Measurements from ENCODE around the gene HOOK1. TPM values are rescaled to one million over a fixed set of nuclear protein-coding genes. Genes with fewer than 3 reads are reported as not detected.
A peak's percentile ranks its signal among the peaks of the same experiment; 100 is the strongest.

HOOK1 gene
- total RNA-seq, 4 donors from 2014 or later, result 0.40 to 2.0 (median 0.47) TPM; not detected in 1

DNA sequence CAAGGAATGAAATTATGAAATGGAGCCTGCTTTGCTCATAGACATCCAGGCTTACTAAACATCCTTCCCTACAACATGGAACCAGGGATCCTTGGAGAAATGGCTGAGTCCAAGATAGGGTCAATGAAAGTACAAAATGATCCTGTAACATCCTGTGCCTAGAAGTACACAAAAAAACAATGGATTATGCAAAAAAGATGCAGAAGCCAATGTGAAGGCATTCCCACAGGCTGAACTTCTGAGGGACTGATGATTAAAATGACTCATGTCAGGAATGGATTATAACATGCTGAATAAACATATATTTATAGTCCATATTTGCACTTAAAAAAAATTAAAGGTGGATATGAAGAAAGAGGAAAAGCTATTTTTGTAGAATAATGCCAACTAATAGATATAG lies 10.4 kb upstream of the HOOK1 start:
- H3K27me3 ChIP-seq, result no peaks in the 10 kb centered on the region
- H3K36me3 ChIP-seq, result no peaks in the 10 kb centered on the region
- no peak overlapping the region for H3K27ac ChIP-seq
- H3K9me3 ChIP-seq, result no peaks in the 10 kb centered on the region
- no peaks in the 10 kb centered on the region for H3K4me1 ChIP-seq
- no peak for TF ChIP-seq EP300 (IDR thresholded peaks at IDR 0.05)
- no peak for TF ChIP-seq POLR2A (IDR thresholded peaks at IDR 0.05)
- TF ChIP-seq POLR2AphosphoS5 (IDR thresholded peaks at IDR 0.05), result no peak
- TF ChIP-seq, protein P1, sequence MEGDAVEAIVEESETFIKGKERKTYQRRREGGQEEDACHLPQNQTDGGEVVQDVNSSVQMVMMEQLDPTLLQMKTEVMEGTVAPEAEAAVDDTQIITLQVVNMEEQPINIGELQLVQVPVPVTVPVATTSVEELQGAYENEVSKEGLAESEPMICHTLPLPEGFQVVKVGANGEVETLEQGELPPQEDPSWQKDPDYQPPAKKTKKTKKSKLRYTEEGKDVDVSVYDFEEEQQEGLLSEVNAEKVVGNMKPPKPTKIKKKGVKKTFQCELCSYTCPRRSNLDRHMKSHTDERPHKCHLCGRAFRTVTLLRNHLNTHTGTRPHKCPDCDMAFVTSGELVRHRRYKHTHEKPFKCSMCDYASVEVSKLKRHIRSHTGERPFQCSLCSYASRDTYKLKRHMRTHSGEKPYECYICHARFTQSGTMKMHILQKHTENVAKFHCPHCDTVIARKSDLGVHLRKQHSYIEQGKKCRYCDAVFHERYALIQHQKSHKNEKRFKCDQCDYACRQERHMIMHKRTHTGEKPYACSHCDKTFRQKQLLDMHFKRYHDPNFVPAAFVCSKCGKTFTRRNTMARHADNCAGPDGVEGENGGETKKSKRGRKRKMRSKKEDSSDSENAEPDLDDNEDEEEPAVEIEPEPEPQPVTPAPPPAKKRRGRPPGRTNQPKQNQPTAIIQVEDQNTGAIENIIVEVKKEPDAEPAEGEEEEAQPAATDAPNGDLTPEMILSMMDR (IDR thresholded peaks at IDR 0.05), result no peak
- no peak for ATAC-seq
- H3K4me3 ChIP-seq, result no peak overlapping the region

DNA sequence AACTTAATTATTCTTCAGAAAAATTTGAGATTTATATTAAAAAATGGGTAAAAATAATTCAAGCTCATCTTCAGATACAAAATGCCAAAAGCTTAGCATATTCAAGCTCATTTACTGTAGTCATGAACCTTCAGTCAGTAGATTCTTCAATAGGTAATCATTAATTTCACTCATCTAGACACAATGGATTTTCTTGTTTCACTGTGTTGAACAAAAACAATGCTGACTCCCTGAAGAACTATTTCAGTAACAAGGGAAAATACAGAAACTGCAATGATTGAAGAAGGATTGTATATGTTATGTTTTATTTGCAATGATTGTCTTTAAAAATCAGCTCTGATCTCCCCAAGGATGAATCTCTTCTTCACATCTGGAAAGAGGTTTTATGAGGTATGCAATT lies 9.2 kb upstream of the HOOK1 start:
- no peak for ATAC-seq
- Histone ChIP-seq H3K4me1 (no peaks in the 10 kb centered on the region), H3K27ac (no peak overlapping the region), H3K9me3 (no peaks in the 10 kb centered on the region), H3K4me3 (no peak overlapping the region), H3K27me3 (no peaks in the 10 kb centered on the region), H3K36me3 (no peaks in the 10 kb centered on the region)
- no peak for TF ChIP-seq POLR2A (IDR thresholded peaks at IDR 0.05)
- TF ChIP-seq EP300 (IDR thresholded peaks at IDR 0.05), result no peak
- TF ChIP-seq, protein P1 (IDR thresholded peaks at IDR 0.05), result no peak
- TF ChIP-seq POLR2AphosphoS5 (IDR thresholded peaks at IDR 0.05), result no peak

DNA sequence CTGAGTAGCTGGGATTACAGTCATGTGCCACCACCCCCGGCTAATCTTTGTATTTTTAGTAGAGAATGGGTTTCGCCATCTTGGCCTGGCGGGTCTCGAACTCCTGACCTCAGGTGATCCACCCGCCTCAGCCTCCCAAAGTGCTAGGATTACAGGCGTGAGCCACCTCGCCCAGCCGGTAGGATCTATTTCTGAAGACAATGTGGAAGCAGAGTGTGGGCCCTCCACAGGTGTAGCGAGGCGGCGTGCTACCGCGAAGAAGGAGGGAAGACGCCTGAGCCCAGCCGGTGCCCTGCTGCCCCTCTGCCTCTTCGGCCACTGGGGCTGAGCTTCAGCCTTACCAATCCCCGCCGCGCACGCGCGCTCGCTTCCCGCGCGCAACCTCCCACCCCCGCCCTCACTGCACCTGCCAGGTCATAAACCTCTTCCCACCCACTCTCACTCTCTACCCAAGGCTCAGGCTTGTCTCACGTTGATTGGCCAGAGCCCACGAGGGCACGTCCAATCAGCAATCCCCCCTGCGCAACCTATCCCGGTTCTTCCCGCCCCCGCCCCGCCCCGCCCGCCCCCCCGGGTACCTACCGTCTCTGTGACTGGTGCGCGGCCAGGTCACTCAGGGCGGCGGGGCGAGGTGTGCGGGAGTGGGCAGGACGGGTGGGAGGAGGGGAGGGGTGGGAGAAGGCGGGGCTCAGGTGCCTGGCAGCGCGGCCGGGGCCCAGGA lies 409 bp upstream of the HOOK1 start:
- Histone ChIP-seq H3K36me3 (no peaks in the 10 kb centered on the region), H3K9me3 (no peaks in the 10 kb centered on the region), H3K27ac (no peak overlapping the region), H3K4me1 (peaks cover 0 to 19% (median 8%) of the 10 kb centered on the region in 3 donors), H3K4me3 (peak overlapping the region; percentile 1 to 50), H3K27me3 (peaks cover 53% of the 10 kb centered on the region)
- ATAC-seq, result peak; percentile 84
- no peak for TF ChIP-seq POLR2AphosphoS5 (IDR thresholded peaks at IDR 0.05)
- TF ChIP-seq, protein P1 (IDR thresholded peaks at IDR 0.05), result no peak
- no peak for TF ChIP-seq POLR2A (IDR thresholded peaks at IDR 0.05)
- no peak for TF ChIP-seq EP300 (IDR thresholded peaks at IDR 0.05)
- no CpG with 5 or more reads among the region's 50 CpGs for WGBS, 2 donors (ENCODE audit: low coverage in 1 of 2)

DNA sequence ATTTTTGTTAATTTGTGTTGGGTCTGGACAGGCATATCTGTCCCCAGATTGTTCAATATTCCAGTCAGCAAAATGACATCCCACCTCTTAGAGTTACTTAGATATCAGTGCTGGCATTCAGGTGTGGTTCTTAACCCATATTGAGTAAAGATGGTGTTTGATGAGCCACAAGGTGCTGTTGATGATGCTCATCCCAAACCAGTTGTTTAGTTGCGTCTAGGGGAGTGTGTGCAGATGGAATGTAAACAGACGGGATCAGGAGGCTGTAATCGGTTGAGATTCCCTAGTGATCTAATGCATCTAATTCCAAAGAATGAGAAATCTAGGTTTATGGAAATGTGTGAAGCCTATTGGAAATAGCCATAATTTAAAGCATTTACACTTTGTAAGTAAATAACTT lies 1.1 kb downstream of the HOOK1 start:
- Histone ChIP-seq H3K36me3 (no peaks in the 10 kb centered on the region), H3K4me1 (peaks cover 0 to 19% (median 8%) of the 10 kb centered on the region in 3 donors), H3K4me3 (no peak overlapping the region), H3K27ac (no peak overlapping the region), H3K27me3 (peaks cover 51% of the 10 kb centered on the region), H3K9me3 (no peaks in the 10 kb centered on the region)
- ATAC-seq, result no peak
- 26 to 40% methylated on average over 3 of the region's 3 CpGs for WGBS, 2 donors (ENCODE audit: low coverage in 1 of 2)
- TF ChIP-seq POLR2AphosphoS5 (IDR thresholded peaks at IDR 0.05) (no peak), EP300 (IDR thresholded peaks at IDR 0.05) (no peak), POLR2A (IDR thresholded peaks at IDR 0.05) (no peak)
- TF ChIP-seq, protein P1 (IDR thresholded peaks at IDR 0.05), result no peak

DNA sequence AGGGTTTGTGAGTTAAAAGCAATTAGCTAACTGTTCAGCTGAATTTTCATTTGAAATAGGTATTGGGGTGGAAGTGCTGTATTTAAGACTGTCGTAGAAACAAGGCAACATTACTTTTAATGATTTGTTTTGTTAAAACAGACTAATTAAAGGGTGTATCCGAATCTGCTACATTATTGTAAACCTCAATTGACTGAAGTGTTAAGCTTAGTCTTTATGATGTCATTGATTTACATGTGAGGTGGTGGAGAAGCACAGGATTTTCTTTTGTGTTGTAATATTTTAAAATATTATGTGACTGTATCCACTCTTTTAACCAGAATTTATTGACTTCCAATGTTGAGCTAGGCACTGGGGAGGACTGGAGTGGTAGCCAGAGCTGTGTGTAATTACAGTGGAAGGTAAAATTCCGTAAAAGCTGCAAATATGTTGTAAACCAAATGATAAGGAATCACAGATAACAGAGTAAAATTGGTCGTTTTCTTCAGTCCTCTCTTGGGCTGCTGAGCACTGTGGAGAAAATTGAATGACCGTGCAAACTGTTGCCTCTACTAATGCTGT lies 1.6 kb downstream of the HOOK1 start:
- Histone ChIP-seq H3K36me3 (no peaks in the 10 kb centered on the region), H3K4me1 (peaks cover 0 to 19% (median 8%) of the 10 kb centered on the region in 3 donors), H3K27ac (no peak overlapping the region), H3K9me3 (no peaks in the 10 kb centered on the region), H3K4me3 (no peak overlapping the region), H3K27me3 (peaks cover 46% of the 10 kb centered on the region)
- ATAC-seq, result no peak
- TF ChIP-seq, protein P1 (IDR thresholded peaks at IDR 0.05), result no peak
- TF ChIP-seq POLR2AphosphoS5 (IDR thresholded peaks at IDR 0.05) (no peak), EP300 (IDR thresholded peaks at IDR 0.05) (no peak), POLR2A (IDR thresholded peaks at IDR 0.05) (no peak)
- 36 to 66% methylated on average over 5 of the region's 5 CpGs for WGBS, 2 donors (ENCODE audit: low coverage in 1 of 2)

Data from gastroesophageal sphincter (tissue), 4 donors.